ENCODE results near the gene DUS3L.

The DUS3L gene

GRCh38 chr19:5790559-5791520, at the start of gene DUS3L:
DUS3L (minus strand) TSS chr19:5791163; CDS start chr19:5791141, 22 bp downstream.
- DNase-seq: peak; percentile 95

- DNase-seq: no peak
Observed at GRCh38 chr19:5839065-5840017, 48.4 kb upstream of the DUS3L start, which contains the start of gene FUT6. FUT6 (minus strand) TSS chr19:5839702; CDS start chr19:5832567, 7,135 bp downstream.

- DNase-seq: no peak
Observed at GRCh38 chr19:5838353-5839064, 47.5 kb upstream of the DUS3L start.

GRCh38 chr19:5837761-5838352, 46.9 kb upstream of the DUS3L start:
- DNase-seq: no peak

- DNase-seq: no peak
Observed at GRCh38 chr19:5832527-5833216, 41.7 kb upstream of the DUS3L start.

GRCh38 chr19:5832061-5832460, 41.1 kb upstream of the DUS3L start:
- DNase-seq: no peak

GRCh38 chr19:5831159-5831558, 40.2 kb upstream of the DUS3L start:
- no peak for DNase-seq

- DNase-seq: no peak
Observed at GRCh38 chr19:5829567-5830310, 38.8 kb upstream of the DUS3L start.

- peak; percentile 36 for DNase-seq
Observed at GRCh38 chr19:5828661-5829566, 38.0 kb upstream of the DUS3L start.

GRCh38 chr19:5827891-5828660, 37.1 kb upstream of the DUS3L start:
- peak; percentile 97 for DNase-seq

GRCh38 chr19:5827342-5827890, 36.5 kb upstream of the DUS3L start:
- no peak for DNase-seq

- DNase-seq: no peak
Observed at GRCh38 chr19:5826531-5827341, 35.8 kb upstream of the DUS3L start.

GRCh38 chr19:5825178-5825577, 34.2 kb upstream of the DUS3L start:
- no peak for DNase-seq

GRCh38 chr19:5824751-5825150, 33.8 kb upstream of the DUS3L start:
- DNase-seq: no peak

- no peak for DNase-seq
Observed at GRCh38 chr19:5823579-5824281, 32.8 kb upstream of the DUS3L start.

- DNase-seq: no peak
Observed at GRCh38 chr19:5822181-5822844, 31.4 kb upstream of the DUS3L start.

Data from activated CD4-positive, CD25-positive, alpha-beta regulatory T cell treated with anti-CD3 and anti-CD28 coated beads, Interleukin-2, amount 50 U/mL, for 72 hours (primary cell).